Spleen (tissue), 11 donors: ENCODE data around the gene HOOK1. TPM values are rescaled to one million over a fixed set of nuclear protein-coding genes. Genes with fewer than 3 reads are reported as not detected.
"Not testable (repeated sequence)": the region's sequence is repeated elsewhere in the genome, so short reads cannot be mapped to it uniquely, and the experiment has no call there.

Experiments
- DNase-seq: peaks from one replicate; pipeline ENCODE4 v3.0.0-alpha.2; 2020
- H3K27ac ChIP-seq, 8 donors: fragments of 200-600 bp; sonication (generic) in 7 of 8; 1 replicate in 4 of 8; 2 replicates in 4 of 8; pipeline versions ENCODE4 v1.5.0 to v1.8.0; 2016 to 2021; ENCODE audit warnings: inconsistent platforms in 4 of 8, mild to moderate bottlenecking in 4 of 8, moderate library complexity in 1 of 8
- H3K27me3 ChIP-seq, 7 donors: fragments of 200-600 bp; sonication (generic) in 6 of 7; replicated peaks in 1 of 7; 1 replicate in 4 of 7; 2 replicates in 3 of 7; pipeline versions ENCODE4 v1.5.0 to v1.8.0; 2016 to 2021; ENCODE audit warnings: inconsistent platforms in 3 of 7, mild to moderate bottlenecking in 1 of 7
- H3K36me3 ChIP-seq, 6 donors: fragments of 200-600 bp; sonication (generic) in 5 of 6; 1 replicate in 4 of 6; 2 replicates in 2 of 6; pipeline versions ENCODE4 v1.5.0 to v1.8.0; 2016 to 2021; ENCODE audit warnings: inconsistent platforms in 2 of 6
- H3K4me1 ChIP-seq, 6 donors: fragments of 200-600 bp; sonication (generic) in 5 of 6; 1 replicate in 3 of 6; 2 replicates in 3 of 6; pipeline versions ENCODE4 v1.5.0 to v1.8.0; 2016 to 2021; ENCODE audit warnings: inconsistent platforms in 3 of 6
- H3K4me3 ChIP-seq, 8 donors: fragments of 200-600 bp; sonication (generic) in 7 of 8; 1 replicate in 4 of 8; 2 replicates in 4 of 8; pipeline versions ENCODE4 v1.5.0 to v1.8.0; 2016 to 2021; ENCODE audit warnings: inconsistent platforms in 4 of 8, mild to moderate bottlenecking in 4 of 8, moderate library complexity in 2 of 8
- H3K9me3 ChIP-seq, 8 donors: fragments of 200-600 bp; sonication (generic) in 7 of 8; 1 replicate in 4 of 8; 2 replicates in 4 of 8; pipeline versions ENCODE4 v1.5.0 to v1.8.0; 2016 to 2021; ENCODE audit warnings: inconsistent platforms in 4 of 8
- CTCF ChIP-seq, 11 experiments: fragments of 200-600 bp in 7 of 11; fragments of 450-650 bp in 4 of 11; sonication (generic) in 4 of 11; IDR thresholded peaks in 8 of 11; conservative IDR thresholded peaks in 3 of 11; 1 replicate in 7 of 11; 2 replicates in 4 of 11; pipeline versions ENCODE4 v1.4.0 to v1.8.0; 2016 to 2021; ENCODE audit warnings: antibody characterized with exemption in 11 of 11, inconsistent platforms in 4 of 11, mild to moderate bottlenecking in 1 of 11
- POLR2A ChIP-seq, 3 donors: fragments of 450-650 bp; IDR thresholded peaks; one replicate each; pipeline ENCODE4 v1.5.1; 2017; ENCODE audit warnings: antibody characterized with exemption in 3 of 3, mild to moderate bottlenecking in 1 of 3
- POLR2AphosphoS5 ChIP-seq, 3 donors: sonication (generic); formaldehyde crosslinking; IDR thresholded peaks; one replicate each; pipeline ENCODE4 v1.5.1; 2017; ENCODE audit warnings: antibody characterized with exemption in 3 of 3
- WGBS, 5 donors: extraction: QIAGEN DNeasy Blood & Tissue Kit in 3 of 5; methylation state at CpG; one replicate each; pipeline versions ENCODE4 v1.1.5 to v1.1.7; 2013 to 2018; 5-methylcytosine and 5-hydroxymethylcytosine counted together
- intact Hi-C: fragments of 100-400 bp; cut with DNase I; formaldehyde crosslinking; loops from one replicate; pipeline ENCODE4 v1.15.0; 2023; ENCODE audit warnings: low total_unique reads
- polyA plus RNA-seq, 3 donors: library from polyadenylated mRNA; stranded (reverse); fragments of 200-250 nt; gene quantifications; one replicate each; pipeline ENCODE4 v1.2.1, GENCODE V29; 2013
- total RNA-seq, 7 donors: library from RNA; depleted of rRNA in 3 of 7; stranded (reverse); fragments of >200 nt in 3 of 7; fragmentation: NEBNext Ultra II Directional in 4 of 7; extraction: Animal tissue kit (Norgen Biotek cat#: 25700) in 4 of 7; gene quantifications; one replicate each; pipeline versions ENCODE4 v1.1.0 to v1.2.1, GENCODE V29; 2016 to 2021
- donor health status: healthy with polysubstance abuse.
- donor health status: DM: no; HTN: no; CAD: no; lungs with moderate emphysema.
- donor health status: DM: no; HTN: no; CAD: no.
- donor health status: Bipolar disorder and iron deficiency.
- donor health status: healthy.
- donor health status: DM: no; HTN: no; CAD: no.
- donor health status: DM: yes; HTN: yes; CAD: no.

Gene HOOK1
- total and polyA plus RNA-seq, 10 donors: 1.1 to 6.9 (median 3.9) TPM

GRCh38 chr1:59833022-59833421 lies 18.3 kb downstream of the HOOK1 start:
- WGBS, 5 donors: 77 to 89% (median 84%) methylated on average over 2 of the region's 2 CpGs
- intact Hi-C loops: no loop called here
- no peak for DNase-seq

DNA sequence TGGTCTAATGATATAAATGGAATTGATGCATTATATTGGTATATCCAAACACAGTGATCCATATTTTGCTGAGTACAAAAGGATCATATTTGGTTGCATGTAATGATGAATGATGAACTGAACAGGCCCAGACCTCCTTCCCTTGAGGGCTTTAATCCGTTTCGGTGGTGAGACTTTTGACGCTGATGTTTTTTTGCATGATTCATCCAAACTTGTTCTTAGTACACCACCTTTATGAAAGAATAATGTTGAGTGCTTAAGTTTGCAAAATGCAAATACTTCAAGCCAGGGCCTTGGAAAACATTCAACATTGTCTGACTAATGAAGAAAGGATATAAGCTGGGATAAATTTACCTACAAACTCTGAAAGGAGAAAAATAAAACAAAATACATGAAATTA lies 19.2 kb downstream of the HOOK1 start:
- H3K4me1 ChIP-seq: no peaks in the 10 kb centered on the region
- H3K27ac ChIP-seq: no peak overlapping the region
- H3K27me3 ChIP-seq: no peaks in the 10 kb centered on the region
- H3K4me3 ChIP-seq: no peak overlapping the region
- TF ChIP-seq CTCF (IDR thresholded peaks at IDR 0.05 in 8 of 11, conservative IDR thresholded peaks at IDR 0.05 in 3 of 11) (no peak), POLR2A (IDR thresholded peaks at IDR 0.05) (no peak), POLR2AphosphoS5 (IDR thresholded peaks at IDR 0.05) (no peak)
- H3K36me3 ChIP-seq: peaks cover 0 to 8% (median 0%) of the 10 kb centered on the region in 6 donors
- 61 to 87% (median 63%) methylated on average over 3 of the region's 3 CpGs for WGBS, 5 donors
- intact Hi-C loops: no loop called here
- peaks cover 0 to 3% (median 0%) of the 10 kb centered on the region in 8 donors for H3K9me3 ChIP-seq
- DNase-seq: no peak

More at GRCh38 chr1:59833022-59833421, 18.3 kb downstream of the HOOK1 start:
- Histone ChIP-seq H3K4me3 (no peak overlapping the region), H3K9me3 (peaks cover 0 to 3% (median 0%) of the 10 kb centered on the region in 8 donors), H3K27ac (no peak overlapping the region), H3K4me1 (no peaks in the 10 kb centered on the region), H3K27me3 (no peaks in the 10 kb centered on the region), H3K36me3 (peaks cover 0 to 8% (median 0%) of the 10 kb centered on the region in 6 donors)
- TF ChIP-seq POLR2A (IDR thresholded peaks at IDR 0.05): no peak
- no peak for TF ChIP-seq POLR2AphosphoS5 (IDR thresholded peaks at IDR 0.05)
- no peak for TF ChIP-seq CTCF (IDR thresholded peaks at IDR 0.05 in 8 of 11, conservative IDR thresholded peaks at IDR 0.05 in 3 of 11)

DNA sequence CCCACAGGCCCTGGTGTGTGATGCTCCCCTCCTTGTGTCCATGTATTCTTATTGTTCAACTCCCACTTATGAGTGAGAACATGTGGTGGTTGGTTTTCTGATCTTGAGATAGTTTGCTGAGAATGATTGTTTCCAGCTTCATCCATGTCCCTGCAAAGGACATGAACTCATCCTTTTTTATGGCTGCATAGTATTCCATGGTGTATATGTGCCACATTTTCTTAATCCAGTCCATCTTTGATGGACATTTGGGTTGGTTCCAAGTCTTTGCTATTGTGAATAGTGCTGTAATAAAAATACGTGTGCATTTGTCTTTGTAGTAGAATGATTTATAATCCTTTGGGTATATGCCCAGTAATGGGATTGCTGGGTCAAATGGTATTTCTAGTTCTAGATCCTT lies 23.1 kb downstream of the HOOK1 start:
- H3K4me3 ChIP-seq, H3K27ac ChIP-seq, H3K4me1 ChIP-seq, intact Hi-C loops, H3K9me3 ChIP-seq, DNase-seq, H3K27me3 ChIP-seq: not testable (repeated sequence)
- WGBS, 5 donors: 57 to 88% (median 80%) methylated on average over 1 of the region's 1 CpG
- peaks cover 0 to 28% (median 0%) of the 10 kb centered on the region in 6 donors for H3K36me3 ChIP-seq

DNA sequence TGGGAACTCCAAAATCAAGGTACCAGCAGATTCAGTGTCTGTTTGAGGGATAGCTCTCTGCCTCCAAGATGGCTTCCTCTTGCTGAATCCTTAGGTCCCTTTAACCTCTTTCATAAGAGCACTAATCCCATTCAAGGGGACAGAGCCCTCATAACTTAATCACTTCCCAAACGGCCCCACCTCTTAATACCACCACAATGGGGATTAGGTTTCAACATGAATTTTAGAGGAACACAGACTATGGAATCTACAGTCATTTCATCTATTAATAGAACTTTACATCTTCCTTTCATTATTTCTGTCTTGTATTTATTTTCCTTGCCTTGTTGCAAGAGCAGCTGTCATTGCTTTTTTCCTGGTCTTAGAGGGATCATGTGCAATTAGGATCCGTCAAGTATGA lies 30.3 kb downstream of the HOOK1 start:
- no peaks in the 10 kb centered on the region for H3K4me1 ChIP-seq
- DNase-seq: no peak
- H3K27me3 ChIP-seq: no peaks in the 10 kb centered on the region
- no peak overlapping the region for H3K4me3 ChIP-seq
- no peak for TF ChIP-seq POLR2AphosphoS5 (IDR thresholded peaks at IDR 0.05)
- no peak for TF ChIP-seq CTCF (IDR thresholded peaks at IDR 0.05 in 8 of 11, conservative IDR thresholded peaks at IDR 0.05 in 3 of 11)
- intact Hi-C loops: no loop called here
- WGBS, 5 donors: 75 to 86% (median 82%) methylated on average over 2 of the region's 2 CpGs
- H3K9me3 ChIP-seq: no peaks in the 10 kb centered on the region
- H3K27ac ChIP-seq: no peak overlapping the region
- H3K36me3 ChIP-seq: peaks cover 0 to 45% (median 0%) of the 10 kb centered on the region in 6 donors
